ENCODE results near the gene F13A1. TPM values are rescaled to one million over a fixed set of nuclear protein-coding genes. Genes with fewer than 3 reads are reported as not detected.

F13A1 gene
- total RNA-seq, 4 donors from 2014 or later, result 94.2 to 147 (median 113) TPM

DNA sequence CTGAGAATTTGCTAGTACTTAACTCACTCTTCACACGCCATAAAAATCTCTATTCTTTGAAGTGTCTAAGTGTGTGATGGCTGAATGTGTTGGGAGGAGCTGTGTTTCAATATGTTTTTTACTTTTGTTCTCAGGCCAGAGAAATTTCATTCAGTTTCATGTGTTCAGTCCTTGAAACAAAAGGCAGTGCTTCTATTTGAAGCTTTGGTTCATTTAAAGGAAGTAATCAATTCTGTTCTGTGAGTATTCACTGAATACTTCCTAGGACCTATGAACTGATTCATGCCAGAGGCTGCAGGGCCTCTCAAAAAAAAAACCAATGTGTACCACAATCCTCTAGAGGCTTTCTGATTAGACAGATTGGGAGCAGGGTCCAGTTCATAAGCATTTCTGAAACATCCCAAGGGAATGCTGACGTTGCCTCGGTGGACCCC is 12.4 kb upstream of the F13A1 start:
- Histone ChIP-seq H3K4me1 (peaks cover 0 to 23% (median 0%) of the 10 kb centered on the region in 4 donors), H3K27ac (no peak overlapping the region), H3K9me3 (peaks cover 0 to 3% (median 0%) of the 10 kb centered on the region in 4 donors), H3K36me3 (no peaks in the 10 kb centered on the region), H3K27me3 (no peaks in the 10 kb centered on the region), H3K4me3 (no peak overlapping the region)
- TF ChIP-seq POLR2A (IDR thresholded peaks at IDR 0.05), result no peak
- TF ChIP-seq CTCF (IDR thresholded peaks at IDR 0.05), result no peak
- TF ChIP-seq EP300 (IDR thresholded peaks at IDR 0.05), result no peak
- DNase-seq (ENCODE audit: low spot score in 2 of 2), result no peak
- 57 to 67% methylated on average over 3 of the region's 3 CpGs for WGBS, 2 donors

- Histone ChIP-seq H3K27ac (peak overlapping the region in 1 of 4 donors; percentile 22), H3K27me3 (no peaks in the 10 kb centered on the region), H3K36me3 (no peaks in the 10 kb centered on the region), H3K4me3 (no peak overlapping the region), H3K4me1 (peaks cover 0 to 23% (median 0%) of the 10 kb centered on the region in 4 donors), H3K9me3 (peaks cover 0 to 3% (median 0%) of the 10 kb centered on the region in 4 donors)
- TF ChIP-seq EP300 (IDR thresholded peaks at IDR 0.05), result no peak
- no peak for TF ChIP-seq POLR2A (IDR thresholded peaks at IDR 0.05)
- TF ChIP-seq CTCF (IDR thresholded peaks at IDR 0.05), result no peak
- no peak for DNase-seq (ENCODE audit: low spot score in 2 of 2)
- 45 to 46% methylated on average over 6 of the region's 6 CpGs for WGBS, 2 donors
These were observed 11.6 kb upstream of the F13A1 start for GRCh38 chr6:6331946-6332601.

DNA sequence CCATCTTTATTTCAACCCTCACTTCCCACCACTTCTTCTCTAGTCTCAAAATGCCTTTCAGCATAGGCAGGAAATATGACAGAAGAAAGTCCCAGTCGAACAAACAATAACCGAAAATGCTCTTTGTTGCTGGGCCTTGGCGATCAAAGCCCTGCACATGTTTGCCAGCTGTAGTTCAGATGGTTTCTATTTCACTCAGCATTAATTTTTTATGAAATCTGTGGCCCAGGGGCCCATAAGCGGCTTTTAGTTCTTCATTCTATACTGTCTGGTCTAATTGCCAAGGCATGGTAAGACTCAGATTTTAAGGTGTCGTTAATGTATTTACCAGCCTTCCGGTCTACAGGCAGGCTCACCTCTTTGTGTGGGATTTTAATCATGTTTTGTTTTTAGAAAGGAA is 10.9 kb upstream of the F13A1 start:
- no peak overlapping the region for H3K27ac ChIP-seq
- TF ChIP-seq POLR2A (IDR thresholded peaks at IDR 0.05) (no peak), EP300 (IDR thresholded peaks at IDR 0.05) (no peak), CTCF (IDR thresholded peaks at IDR 0.05) (no peak)
- 67 to 71% methylated on average over 6 of the region's 6 CpGs for WGBS, 2 donors

DNA sequence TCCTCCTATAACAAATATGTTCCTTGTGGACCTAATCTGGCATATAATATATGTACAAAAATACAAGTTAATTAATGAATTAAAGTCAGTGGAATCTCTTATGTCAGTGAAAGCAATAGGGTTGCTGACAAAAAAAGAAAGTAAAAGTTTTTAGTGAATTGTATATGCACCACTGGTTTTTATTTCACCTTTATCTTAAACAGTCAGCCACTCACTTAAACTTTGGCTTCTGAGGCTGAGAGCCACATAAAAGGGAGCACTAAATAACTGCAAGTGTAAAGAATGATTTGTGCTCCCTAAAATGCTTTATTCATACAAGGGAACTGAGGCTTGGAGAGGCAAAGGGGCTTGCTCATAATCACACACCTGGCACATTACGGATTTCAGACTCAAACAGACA is 9.9 kb upstream of the F13A1 start:
- no peak for DNase-seq (ENCODE audit: low spot score in 2 of 2)
- Histone ChIP-seq H3K27ac (peak overlapping the region in 2 of 4 donors; percentile 38 to 59), H3K36me3 (no peaks in the 10 kb centered on the region), H3K27me3 (no peaks in the 10 kb centered on the region), H3K9me3 (peaks cover 0 to 1% (median 0%) of the 10 kb centered on the region in 4 donors), H3K4me3 (no peak overlapping the region), H3K4me1 (peaks cover 0 to 23% (median 0%) of the 10 kb centered on the region in 4 donors)
- 96 to 100% methylated on average over 1 of the region's 1 CpG for WGBS, 2 donors
- no peak for TF ChIP-seq CTCF (IDR thresholded peaks at IDR 0.05)

More for the DNA sequence above, 10.9 kb upstream of the F13A1 start:
- H3K36me3 ChIP-seq, result no peaks in the 10 kb centered on the region
- no peak for DNase-seq (ENCODE audit: low spot score in 2 of 2)
- peaks cover 0 to 3% (median 0%) of the 10 kb centered on the region in 4 donors for H3K9me3 ChIP-seq
- no peak overlapping the region for H3K4me3 ChIP-seq
- no peaks in the 10 kb centered on the region for H3K27me3 ChIP-seq
- peaks cover 0 to 23% (median 0%) of the 10 kb centered on the region in 4 donors for H3K4me1 ChIP-seq

DNA sequence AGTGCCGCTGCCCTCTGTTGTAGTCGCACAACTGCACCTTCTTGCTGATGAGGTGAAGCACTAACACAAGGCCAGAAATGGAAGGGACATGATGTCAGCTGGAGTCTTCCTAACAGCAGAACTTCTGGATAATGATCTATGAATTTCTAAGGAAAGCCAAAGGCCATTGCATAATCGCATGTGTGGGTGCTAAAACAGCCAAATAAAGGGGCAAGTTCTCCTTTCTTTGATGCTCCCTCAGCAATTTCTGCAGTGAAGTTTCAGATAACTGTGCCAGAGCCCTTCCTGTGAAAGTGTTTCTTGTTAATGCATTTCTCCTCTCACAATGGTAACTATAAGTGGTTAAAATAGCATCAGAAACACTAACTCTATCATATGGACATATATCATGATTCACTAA is 8.0 kb upstream of the F13A1 start:
- H3K9me3 ChIP-seq, result no peaks in the 10 kb centered on the region
- no peak for DNase-seq (ENCODE audit: low spot score in 2 of 2)
- TF ChIP-seq POLR2A (IDR thresholded peaks at IDR 0.05) (no peak), CTCF (IDR thresholded peaks at IDR 0.05) (no peak), EP300 (IDR thresholded peaks at IDR 0.05) (peak in 1 of 2 donors; percentile 68)
- no peaks in the 10 kb centered on the region for H3K27me3 ChIP-seq
- 69 to 77% methylated on average over 3 of the region's 3 CpGs for WGBS, 2 donors
- H3K4me1 ChIP-seq, result peaks cover 0 to 23% (median 0%) of the 10 kb centered on the region in 4 donors
- H3K4me3 ChIP-seq, result no peak overlapping the region
- no peak overlapping the region for H3K27ac ChIP-seq
- H3K36me3 ChIP-seq, result no peaks in the 10 kb centered on the region
